ENCODE data around the gene SOX1.
A peak's percentile ranks its signal among the peaks of the same experiment; 100 is the strongest.

SOX1 gene

DNA sequence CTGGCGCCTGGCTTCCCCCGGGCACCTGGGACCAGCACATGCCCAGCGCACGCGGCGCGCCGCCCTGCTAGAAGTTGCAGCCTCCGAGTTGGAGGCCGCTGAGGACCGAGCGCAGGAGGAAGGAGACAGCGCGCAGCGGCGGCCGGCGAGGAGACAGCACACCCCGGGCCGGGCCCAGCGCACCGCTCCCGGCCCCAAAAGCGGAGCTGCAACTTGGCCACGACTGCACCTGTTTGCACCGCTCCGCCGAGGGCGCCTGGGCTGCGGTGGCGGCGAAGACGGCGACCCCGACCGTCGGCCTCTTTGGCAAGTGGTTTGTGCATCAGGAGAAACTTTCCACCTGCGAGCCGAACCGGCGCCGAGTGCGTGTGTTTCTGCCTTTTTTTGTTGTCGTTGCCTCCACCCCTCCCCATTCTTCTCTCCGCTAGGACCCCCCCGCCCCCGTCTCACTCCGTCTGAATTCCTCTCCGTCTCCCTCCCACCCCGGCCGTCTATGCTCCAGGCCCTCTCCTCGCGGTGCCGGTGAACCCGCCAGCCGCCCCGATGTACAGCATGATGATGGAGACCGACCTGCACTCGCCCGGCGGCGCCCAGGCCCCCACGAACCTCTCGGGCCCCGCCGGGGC is at the start of gene SOX1:
SOX1 (plus strand) TSS at position 34 of the 626 bp plus-strand sequence; CDS start at position 544, 510 bp downstream.
- Mint-ChIP-seq H3K27ac (no peak within 1 kb of the TSS), H3K9me3 (peaks cover 4% of the 10 kb centered on the region), H3K27me3 (peaks cover 47% of the 10 kb centered on the region), H3K4me1 (peaks cover 15% of the 10 kb centered on the region), H3K36me3 (peaks cover 12% of the 10 kb centered on the region), H3K4me3 (peak within 1 kb of the TSS; percentile 63)

DNA sequence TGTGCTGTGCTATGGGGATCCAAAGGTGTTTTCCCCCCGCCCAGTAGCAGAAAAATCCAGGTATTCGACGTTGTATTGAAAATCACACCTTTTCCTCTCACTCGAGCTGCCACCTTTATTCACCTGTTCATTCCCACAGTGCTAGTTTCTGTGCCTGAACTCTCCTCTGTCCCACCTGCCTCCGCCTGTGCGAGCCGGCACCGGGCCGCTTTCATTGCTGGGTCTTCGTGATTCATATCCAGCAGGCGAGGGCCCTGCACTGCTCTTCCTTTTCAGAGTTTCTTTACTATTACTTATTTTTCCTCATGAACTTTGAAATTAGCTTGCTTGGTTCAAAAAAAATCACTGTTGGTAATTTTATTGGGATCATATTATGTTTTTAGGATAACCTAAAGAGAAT is 42.4 kb upstream of the SOX1 start:
- Mint-ChIP-seq H3K4me3 (no peak overlapping the region), H3K36me3 (no peaks in the 10 kb centered on the region), H3K27ac (no peak overlapping the region), H3K4me1 (no peaks in the 10 kb centered on the region), H3K9me3 (no peaks in the 10 kb centered on the region), H3K27me3 (peaks cover 10% of the 10 kb centered on the region)

DNA sequence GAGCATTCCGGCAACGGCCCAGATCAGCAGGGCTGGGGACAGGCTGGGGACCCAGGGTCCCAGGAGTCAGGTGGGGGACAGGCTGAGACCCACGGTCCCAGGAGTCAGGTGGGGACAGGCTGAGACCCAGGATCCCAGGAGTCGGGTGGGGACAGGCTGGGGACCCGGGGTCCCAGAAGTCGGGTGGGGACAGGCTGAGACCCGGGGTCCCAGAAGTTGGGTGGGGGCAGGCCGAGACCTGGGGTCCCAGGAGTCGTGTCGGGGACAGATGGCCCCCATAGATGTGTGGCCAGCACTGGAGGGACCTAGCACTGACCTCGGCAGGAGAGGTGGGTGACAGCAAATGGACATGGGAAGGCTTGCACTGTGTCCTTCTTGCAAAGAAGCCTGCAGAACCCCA is 39.7 kb upstream of the SOX1 start:
- Mint-ChIP-seq H3K27me3 (peaks cover 7% of the 10 kb centered on the region), H3K27ac (no peak overlapping the region), H3K4me1 (no peaks in the 10 kb centered on the region), H3K9me3 (no peaks in the 10 kb centered on the region), H3K4me3 (no peak overlapping the region), H3K36me3 (no peaks in the 10 kb centered on the region)

DNA sequence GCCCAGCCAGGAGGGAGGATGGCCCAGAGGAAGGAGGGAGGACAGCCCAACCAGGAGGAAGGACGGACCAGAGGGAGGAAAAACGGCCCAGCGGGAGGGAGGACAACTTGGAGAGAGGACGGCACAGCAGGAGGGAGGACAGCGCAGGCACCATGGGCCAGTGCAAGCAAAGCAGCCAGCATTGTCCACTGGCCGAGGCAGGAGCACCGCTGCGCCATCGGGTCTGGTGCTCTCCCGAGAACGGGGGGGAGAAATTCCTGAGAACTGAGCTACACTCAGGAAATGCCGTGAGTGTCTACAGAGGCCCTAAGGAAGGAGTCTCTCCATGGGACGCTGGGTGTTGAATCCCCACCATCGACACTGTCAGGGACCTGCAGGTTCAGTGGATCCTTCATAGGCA is 38.5 kb upstream of the SOX1 start:
- H3K9me3 Mint-ChIP-seq = no peaks in the 10 kb centered on the region
- H3K4me3 Mint-ChIP-seq = no peak overlapping the region
- no peaks in the 10 kb centered on the region for H3K4me1 Mint-ChIP-seq
- H3K36me3 Mint-ChIP-seq = no peaks in the 10 kb centered on the region
- no peak overlapping the region for H3K27ac Mint-ChIP-seq
- peaks cover 7% of the 10 kb centered on the region for H3K27me3 Mint-ChIP-seq

DNA sequence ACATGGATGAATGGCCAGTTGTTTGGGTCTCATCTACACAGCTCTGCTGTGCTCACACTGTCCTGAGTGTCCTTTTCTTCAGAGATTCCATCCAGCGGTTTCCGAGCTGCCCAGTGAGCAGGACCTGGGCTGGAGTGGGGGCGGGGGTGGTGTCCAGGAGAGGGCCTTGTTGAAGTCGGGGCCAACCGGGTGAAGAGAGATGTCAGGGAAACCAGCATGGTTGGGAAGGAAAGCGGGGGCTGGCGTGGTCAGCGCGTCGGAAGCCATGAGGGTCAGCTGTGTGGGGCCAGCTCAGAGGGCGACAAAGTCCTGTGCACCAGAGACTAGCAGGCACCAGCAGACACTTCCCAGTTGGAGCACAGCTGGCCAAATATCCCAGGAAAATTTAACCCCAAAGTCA is 37.8 kb upstream of the SOX1 start:
- no peaks in the 10 kb centered on the region for H3K36me3 Mint-ChIP-seq
- H3K9me3 Mint-ChIP-seq = no peaks in the 10 kb centered on the region
- H3K27ac Mint-ChIP-seq = no peak overlapping the region
- H3K4me3 Mint-ChIP-seq = no peak overlapping the region
- no peaks in the 10 kb centered on the region for H3K4me1 Mint-ChIP-seq
- peaks cover 7% of the 10 kb centered on the region for H3K27me3 Mint-ChIP-seq

GRCh38 chr13:112032186-112032993 is 34.6 kb upstream of the SOX1 start:
- H3K4me1 Mint-ChIP-seq = no peaks in the 10 kb centered on the region
- H3K27ac Mint-ChIP-seq = no peak overlapping the region
- no peaks in the 10 kb centered on the region for H3K36me3 Mint-ChIP-seq
- H3K9me3 Mint-ChIP-seq = no peaks in the 10 kb centered on the region
- H3K27me3 Mint-ChIP-seq = peaks cover under 1% of the 10 kb centered on the region
- H3K4me3 Mint-ChIP-seq = no peak overlapping the region

DNA sequence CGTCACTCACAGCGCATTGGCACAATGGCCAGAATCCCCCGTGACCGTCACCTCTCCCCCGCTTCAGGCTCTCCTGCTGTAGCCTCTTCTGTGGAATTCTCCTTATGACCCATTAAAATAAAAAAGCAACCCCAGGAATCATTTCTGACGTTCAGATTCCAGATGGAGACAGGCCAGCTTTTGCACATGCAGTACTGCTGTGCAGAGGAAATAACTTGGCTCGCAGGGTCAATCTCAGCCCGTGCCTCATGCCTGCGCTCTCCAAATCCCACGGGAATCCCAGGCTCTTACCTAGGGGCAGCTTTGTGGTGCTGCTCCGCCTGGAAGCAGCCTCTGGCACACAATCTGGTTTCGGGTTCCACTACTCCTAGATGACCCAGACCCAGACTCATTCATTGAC is 32.7 kb upstream of the SOX1 start:
- no peak overlapping the region for H3K4me3 Mint-ChIP-seq

DNA sequence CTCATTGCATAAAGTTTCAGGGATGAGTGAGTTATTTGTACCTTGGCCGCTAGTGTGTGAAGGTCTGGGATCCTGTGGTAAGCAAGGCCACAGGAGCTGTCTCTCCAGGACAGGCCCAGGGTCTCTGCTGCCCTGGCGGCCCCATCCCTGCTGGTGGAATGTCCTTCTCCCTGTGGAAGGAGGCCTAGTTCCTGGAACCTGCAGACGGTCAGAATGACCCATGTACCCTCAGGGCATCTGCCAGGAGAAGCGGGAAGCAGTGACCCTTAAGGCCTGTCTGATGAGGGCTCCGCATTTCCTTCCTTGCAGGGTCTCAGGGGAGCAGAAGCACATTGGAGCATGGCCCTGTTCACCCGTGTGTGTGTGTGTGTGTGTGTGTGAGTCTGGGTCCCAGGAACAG is 32.1 kb upstream of the SOX1 start:
- H3K27me3 Mint-ChIP-seq = peaks cover 3% of the 10 kb centered on the region
- H3K27ac Mint-ChIP-seq = no peak overlapping the region
- no peaks in the 10 kb centered on the region for H3K4me1 Mint-ChIP-seq
- no peaks in the 10 kb centered on the region for H3K36me3 Mint-ChIP-seq
- no peaks in the 10 kb centered on the region for H3K9me3 Mint-ChIP-seq
- H3K4me3 Mint-ChIP-seq = no peak overlapping the region

More for the DNA sequence above, 32.7 kb upstream of the SOX1 start:
- Mint-ChIP-seq H3K27ac (no peak overlapping the region), H3K4me1 (no peaks in the 10 kb centered on the region), H3K36me3 (no peaks in the 10 kb centered on the region), H3K9me3 (no peaks in the 10 kb centered on the region), H3K27me3 (peaks cover 3% of the 10 kb centered on the region)

DNA sequence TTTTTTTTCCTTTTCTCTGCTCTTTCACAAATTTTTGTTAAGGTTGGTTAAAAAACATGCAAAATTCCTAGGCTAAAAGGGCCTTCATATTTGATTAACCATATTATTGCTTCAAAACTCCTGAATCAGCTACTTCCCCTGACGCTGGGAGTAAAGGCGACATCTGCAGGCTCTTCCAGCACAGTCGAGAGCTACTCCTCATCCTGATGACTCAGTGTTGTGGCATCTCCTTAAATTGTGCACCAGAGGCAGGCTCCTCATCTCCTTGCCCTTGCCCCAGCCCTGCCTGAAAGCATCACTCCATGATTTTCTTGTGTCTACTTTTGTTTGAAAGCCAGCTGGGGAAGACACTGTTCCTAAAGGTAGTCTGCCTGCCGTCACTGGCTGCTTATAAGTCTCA is 24.5 kb upstream of the SOX1 start:
- H3K27ac Mint-ChIP-seq = no peak overlapping the region
- peaks cover 14% of the 10 kb centered on the region for H3K27me3 Mint-ChIP-seq
- H3K4me3 Mint-ChIP-seq = no peak overlapping the region
- peaks cover 16% of the 10 kb centered on the region for H3K9me3 Mint-ChIP-seq
- H3K4me1 Mint-ChIP-seq = no peaks in the 10 kb centered on the region
- peaks cover 2% of the 10 kb centered on the region for H3K36me3 Mint-ChIP-seq

- no peaks in the 10 kb centered on the region for H3K36me3 Mint-ChIP-seq
- no peaks in the 10 kb centered on the region for H3K4me1 Mint-ChIP-seq
- H3K27me3 Mint-ChIP-seq = peaks cover 50% of the 10 kb centered on the region
- H3K4me3 Mint-ChIP-seq = no peak overlapping the region
- H3K27ac Mint-ChIP-seq = no peak overlapping the region
- H3K9me3 Mint-ChIP-seq = peaks cover 6% of the 10 kb centered on the region
Measured at GRCh38 chr13:112052213-112052612, 14.7 kb upstream of the SOX1 start.

- Mint-ChIP-seq H3K27me3 (peaks cover 43% of the 10 kb centered on the region), H3K4me3 (no peak overlapping the region)
Measured at GRCh38 chr13:112053167-112053743, 13.7 kb upstream of the SOX1 start.

GRCh38 chr13:112053744-112054615 is 13.0 kb upstream of the SOX1 start:
- no peak overlapping the region for H3K4me3 Mint-ChIP-seq
- H3K27me3 Mint-ChIP-seq = peaks cover 47% of the 10 kb centered on the region
- H3K27ac Mint-ChIP-seq = no peak overlapping the region
- H3K4me1 Mint-ChIP-seq = no peaks in the 10 kb centered on the region
- no peaks in the 10 kb centered on the region for H3K9me3 Mint-ChIP-seq
- no peaks in the 10 kb centered on the region for H3K36me3 Mint-ChIP-seq

More at GRCh38 chr13:112053167-112053743, 13.7 kb upstream of the SOX1 start:
- Mint-ChIP-seq H3K9me3 (no peaks in the 10 kb centered on the region), H3K36me3 (no peaks in the 10 kb centered on the region), H3K27ac (peak overlapping the region; percentile 15), H3K4me1 (no peaks in the 10 kb centered on the region)

DNA sequence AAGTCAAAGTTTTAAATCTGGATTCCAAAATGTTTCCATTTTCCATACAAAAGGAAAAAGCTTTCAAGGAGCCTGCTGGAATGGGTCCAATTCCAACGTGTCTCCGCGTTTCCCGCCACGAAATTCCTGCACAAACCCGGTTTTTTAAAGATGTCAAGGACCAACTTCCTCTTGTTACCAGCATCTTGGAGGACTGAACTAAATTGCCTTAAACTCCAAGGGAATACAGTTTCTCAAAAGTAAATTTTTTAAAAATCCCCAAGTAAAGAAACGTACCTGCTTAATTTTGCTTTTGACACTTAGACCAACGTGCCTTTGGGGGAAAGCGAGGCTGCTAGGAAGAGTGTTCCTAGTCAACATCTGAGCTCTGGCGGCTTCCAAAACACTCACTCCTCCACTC is 12.3 kb upstream of the SOX1 start:
- Mint-ChIP-seq H3K9me3 (no peaks in the 10 kb centered on the region), H3K4me1 (no peaks in the 10 kb centered on the region), H3K36me3 (no peaks in the 10 kb centered on the region), H3K4me3 (no peak overlapping the region), H3K27me3 (peaks cover 52% of the 10 kb centered on the region), H3K27ac (no peak overlapping the region)

DNA sequence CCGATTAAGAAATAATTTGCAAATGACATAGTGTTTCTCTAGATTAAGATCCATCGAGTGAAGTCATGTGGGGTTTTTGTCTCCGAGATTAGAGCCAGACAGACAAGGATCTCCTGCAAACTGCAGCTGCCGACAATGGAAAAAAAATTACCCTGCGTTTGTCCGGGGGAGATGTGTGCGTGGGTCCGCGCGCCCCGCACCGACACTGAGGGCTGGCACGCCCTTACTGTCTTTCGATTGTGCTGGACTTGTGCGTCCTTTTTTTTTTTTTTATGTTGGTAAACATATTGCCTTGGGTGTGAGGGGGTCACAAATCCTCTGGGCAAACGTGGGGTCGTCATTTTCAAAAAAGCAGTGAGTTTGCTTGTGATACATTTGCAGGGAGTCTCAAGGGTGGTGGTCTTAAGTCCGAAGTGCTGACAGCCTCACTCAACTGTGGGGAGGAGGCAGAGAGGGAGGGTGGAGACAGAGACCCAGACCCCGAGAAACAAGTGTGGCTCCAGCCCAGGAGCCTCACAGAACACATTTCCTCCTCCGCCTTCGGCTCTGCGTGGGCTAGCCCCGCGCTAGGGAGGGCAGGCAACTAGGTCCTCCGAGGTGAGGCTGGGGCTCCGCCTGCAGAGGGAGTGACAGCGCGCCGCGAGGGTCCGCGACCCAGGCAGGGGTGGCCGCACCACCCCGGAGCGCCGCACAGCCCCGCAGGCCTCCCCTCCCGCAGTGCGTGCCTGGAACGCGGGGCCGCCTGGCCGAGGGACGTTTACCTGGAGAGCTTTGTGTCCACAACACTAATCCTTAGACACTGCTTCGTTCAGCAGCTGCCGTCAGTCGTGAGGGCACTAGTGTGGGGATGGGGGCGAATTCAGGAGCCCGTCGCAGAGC is 11.7 kb upstream of the SOX1 start:
- Mint-ChIP-seq H3K36me3 (no peaks in the 10 kb centered on the region), H3K27ac (no peak overlapping the region), H3K4me3 (peak overlapping the region; percentile 3), H3K9me3 (no peaks in the 10 kb centered on the region), H3K27me3 (peaks cover 52% of the 10 kb centered on the region), H3K4me1 (no peaks in the 10 kb centered on the region)

GRCh38 chr13:112055915-112056269 is 11.1 kb upstream of the SOX1 start:
- Mint-ChIP-seq H3K27me3 (peaks cover 55% of the 10 kb centered on the region), H3K9me3 (no peaks in the 10 kb centered on the region), H3K36me3 (no peaks in the 10 kb centered on the region), H3K4me3 (no peak overlapping the region), H3K4me1 (peaks cover 4% of the 10 kb centered on the region), H3K27ac (no peak overlapping the region)
